NCI-H524 treated with DMSO at 0.1 percent for 48 hours (cell line): ENCODE results near the gene EXD3.

Experiments
- DNase-seq: peaks from one replicate; lab custom pipeline; 2025; lab: John Stamatoyannopoulos, UW

The EXD3 gene

DNA sequence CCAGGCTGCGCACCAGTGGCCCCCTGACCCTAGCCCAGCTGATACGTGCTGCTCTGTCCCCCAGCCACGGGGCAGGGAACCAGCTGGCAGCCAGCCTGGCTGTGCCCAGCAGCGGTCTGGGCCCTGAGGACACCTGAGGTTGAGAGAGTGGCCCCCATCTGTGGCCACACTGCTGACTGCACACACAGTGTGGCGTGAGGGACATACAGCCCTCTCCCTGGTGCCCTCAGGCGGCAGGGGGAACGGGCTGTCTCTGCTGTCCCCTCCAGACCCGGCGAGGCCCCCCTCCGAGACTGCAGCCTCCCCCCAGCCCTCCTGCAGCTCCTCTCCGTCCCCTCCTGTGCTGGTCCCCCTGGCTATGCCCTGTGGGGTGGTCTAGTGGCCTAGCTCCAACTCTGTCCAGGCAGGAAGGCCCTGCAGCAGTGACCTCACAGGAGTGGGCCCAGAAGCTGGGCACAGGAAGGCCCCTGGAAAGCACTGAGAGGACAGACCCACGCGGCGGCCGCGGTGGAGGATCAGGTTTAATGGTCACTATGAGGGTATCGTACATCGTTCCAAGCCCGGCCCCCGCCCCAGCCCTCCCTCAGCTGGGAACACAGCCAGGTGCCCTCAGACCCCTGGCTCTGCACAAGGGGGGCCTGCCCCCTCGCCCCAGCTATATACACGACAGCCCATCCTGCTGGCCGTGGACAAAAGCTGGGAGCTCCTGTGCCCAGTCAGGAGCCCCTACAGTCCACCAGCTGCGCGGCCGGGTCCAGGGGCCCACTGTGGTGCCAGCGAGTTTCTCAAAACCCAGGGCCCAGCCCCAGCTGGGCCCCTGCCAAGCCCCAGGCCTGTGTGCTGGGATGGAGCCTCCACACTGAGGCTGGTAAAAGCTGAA lies 25.0 kb upstream of the EXD3 start:
- no peak for DNase-seq

DNA sequence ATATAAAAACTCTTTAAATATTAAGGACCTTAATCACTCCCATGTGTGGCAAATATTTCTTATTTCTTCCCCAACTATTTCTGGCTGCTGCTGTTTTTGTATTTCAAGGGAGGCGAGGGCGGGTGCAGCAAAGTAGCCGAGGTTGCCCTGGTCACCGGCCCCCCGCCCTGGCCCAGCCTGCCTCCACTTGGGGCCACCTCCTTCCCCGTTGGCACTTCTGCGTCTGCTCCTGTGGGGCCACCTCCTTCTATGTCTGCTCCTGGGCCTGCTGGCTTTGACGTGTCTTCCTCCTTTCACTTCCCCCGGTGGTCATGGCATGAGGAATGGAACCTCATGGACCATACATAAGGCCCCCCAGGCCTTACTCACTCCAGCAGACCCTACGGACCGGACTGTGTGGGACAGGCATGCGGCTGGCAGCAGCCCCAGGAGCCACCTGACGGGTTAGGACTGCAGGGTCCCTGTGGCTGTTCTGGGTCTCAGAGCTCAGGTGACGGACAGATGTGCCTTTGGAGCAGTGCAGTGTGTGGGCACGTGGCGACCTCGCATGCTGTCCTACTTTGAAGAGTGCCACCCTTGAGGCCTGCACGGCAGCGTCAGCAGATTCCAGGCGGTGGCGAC lies 24.0 kb upstream of the EXD3 start:
- DNase-seq, result no peak

DNA sequence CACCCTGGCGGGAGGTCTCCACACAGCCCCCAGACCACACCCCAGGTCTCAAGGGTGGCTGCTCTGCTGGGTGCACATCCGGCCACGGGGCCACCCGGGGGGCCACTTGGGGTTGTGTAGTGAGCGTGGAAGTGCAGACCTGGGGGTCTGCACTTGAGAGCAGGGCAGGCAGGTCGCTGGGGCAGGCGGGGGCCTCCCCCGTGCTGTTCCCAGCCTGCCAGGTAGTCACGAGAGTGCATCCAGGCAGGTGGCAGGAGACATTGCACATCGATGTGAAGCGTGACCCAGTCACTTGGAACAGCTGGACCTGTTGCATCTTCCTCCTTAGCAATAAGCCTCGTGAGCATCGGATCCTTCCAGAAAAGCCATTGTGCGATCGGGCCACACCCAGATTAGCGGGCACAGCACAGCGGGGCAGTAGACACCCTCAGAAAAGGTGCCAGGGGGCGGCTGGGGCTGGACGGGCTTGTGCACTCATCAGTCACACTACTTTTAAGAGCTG lies 23.0 kb upstream of the EXD3 start:
- DNase-seq, result no peak

DNA sequence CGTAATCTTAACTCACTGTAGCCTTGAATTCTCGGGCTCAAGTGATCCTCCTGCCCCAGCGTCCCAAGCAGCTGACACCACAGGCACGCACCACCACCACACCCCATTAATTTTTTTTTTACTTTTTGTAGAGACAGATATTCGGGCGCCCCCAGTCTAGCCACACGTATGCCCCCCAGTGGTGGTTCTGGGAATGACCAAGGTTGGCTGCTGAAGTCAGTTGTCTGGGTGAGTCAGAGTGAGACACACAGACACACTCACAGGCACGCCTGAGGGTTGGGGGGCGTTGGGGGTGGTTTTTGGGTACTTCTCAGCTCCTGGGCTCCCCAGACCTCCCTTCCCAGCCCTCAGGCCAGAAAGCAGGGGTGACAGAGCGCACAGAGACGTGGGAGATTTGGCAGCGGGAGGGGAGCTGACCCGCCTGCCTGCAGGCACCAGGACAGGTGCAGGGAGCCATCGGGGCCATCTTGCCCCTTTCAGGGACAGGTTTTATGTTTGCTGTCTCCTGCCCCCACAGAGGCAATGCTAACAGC lies 22.4 kb upstream of the EXD3 start:
- DNase-seq, result no peak

DNA sequence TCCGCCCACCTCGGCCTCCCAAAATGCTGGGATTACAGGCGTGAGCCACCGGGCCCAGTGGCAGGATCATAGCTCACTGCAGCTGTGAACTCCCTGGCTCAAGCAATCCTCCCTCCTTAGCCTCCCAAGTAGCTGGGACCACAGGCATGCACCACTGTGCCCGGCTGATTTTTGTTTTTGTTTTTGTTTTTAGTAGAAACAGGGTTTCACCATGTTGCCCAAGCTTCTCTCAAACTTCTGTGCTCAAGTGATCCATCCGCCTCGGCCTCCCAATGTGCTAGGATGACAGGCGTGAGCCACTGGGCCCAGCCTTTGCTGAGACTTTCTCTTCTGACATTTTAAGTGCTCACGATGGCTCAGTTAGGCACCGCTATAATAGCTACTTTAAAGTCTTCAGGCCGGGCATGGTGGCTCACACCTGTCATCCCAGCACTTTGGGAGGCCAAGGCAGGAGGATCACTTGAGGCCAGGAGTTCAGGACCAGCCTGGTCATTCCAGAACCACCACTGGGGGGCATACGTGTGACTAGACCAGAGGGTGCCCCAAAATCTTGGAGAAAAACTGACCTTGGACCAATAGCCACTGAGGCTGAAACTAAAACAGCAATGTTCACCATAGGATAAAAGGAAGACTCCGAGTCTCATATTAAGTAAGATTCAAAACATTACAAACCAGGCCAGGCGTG lies 21.3 kb upstream of the EXD3 start:
- no peak for DNase-seq

DNA sequence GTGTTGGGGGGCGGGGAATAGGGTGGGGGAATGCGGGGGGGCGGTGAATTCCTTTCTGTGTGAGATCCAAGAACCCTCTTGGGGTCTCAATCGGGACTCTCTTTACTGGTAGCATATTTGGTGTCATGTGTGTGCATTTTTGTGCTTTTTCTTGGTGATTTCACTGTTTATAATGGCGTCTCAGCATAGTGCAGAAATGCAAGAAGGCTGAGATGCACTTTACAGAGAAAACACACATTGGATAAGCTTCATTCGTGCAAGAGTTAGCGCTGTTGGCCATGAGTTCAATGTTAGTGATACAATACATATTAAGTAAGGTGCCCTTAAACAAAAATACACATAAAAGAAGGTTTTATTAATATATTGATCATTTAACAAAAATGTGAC lies 19.0 kb upstream of the EXD3 start:
- no peak for DNase-seq

DNA sequence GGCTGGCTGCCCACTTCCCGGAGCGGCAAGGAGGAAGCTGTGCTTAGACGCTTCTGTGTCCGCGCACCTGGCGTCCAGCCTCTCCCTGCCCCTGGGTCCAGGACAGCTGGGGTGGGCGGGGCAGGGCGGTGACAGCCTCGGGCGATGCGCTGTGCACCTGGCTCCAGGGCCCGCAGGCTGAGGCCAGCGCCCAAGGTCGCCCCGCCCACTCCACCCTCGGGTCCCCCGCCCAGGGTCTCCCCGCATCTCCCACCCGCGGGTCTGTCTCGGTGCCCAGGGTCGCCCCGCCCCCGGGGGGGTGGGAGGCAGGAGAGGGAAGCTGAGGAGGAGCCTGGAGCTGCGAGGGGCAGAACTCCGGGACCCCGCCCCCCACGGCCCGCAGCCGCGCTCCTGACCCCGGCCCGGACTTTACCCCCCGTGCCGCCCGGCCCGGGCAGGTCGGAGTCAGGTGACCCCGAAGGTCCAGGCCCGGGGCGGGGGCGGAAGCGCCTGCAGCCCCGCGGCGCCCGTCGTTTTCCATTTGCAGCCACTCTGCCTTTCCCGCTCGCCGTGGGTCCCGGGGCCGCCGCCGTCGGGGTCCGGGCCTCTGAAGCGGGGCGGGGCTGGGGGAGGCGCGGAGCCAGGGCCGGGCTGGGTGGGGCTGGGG lies 18.4 kb upstream of the EXD3 start, which contains the start of gene ENTPD8:
TSS of gene ENTPD8 (minus strand) at position 69 of the 646 bp plus-strand sequence. CDS start 3,072 bp downstream, outside the sequence.
- no peak for DNase-seq

DNA sequence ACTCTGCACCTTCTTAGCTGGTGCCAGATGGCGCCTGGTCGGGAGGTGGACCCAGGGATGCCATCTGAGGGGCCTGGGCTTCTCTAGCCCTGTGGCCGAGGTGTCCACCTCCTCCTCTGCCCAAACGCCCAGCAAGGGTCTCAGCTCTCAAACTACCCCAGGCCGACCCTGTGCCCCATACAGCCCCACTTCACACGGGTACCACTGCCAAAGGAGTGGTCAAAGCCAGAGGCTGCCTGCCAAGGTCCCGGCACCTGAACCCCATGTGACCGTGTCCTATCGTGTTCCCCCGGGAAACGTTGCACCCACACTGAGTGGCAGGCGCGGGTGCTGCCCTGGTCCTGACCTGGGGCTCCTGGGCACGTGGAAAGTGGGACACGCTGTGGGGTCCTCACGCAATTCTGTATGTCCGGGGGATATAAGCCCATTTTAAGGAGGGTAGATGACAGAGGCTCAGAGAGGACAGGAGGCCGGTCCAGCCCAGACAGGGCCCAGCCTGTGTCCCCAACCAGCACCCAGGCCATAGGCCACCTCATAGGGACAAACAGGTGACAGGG lies 16.3 kb upstream of the EXD3 start:
- DNase-seq, result no peak

DNA sequence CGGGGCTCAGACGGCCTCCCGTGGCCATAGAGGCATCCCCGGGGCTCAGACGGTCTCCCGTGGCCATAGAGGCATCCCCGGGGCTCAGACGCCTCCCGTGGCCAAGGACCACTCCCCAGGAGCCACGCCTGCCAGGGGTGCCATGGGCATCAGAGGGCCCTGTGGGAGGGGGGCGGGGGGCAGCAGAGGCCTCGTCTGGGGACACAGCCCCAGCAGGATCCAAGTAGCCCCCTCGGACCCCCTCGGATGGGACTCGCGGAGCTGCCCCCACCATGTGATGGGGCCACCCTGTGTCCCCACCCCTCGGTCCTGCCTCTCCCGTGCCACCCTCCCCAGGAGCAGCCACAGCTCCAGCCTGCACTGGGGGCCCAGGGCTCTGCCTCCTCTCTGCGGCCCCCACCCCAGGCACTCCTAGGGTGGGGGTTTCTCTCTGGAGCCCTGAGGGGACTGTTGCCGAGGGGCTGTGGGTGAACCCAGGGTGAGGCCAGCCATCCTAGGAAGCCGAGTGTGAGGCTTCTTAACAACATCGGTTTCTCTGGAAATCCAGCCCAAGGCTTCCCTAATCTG lies 15.7 kb upstream of the EXD3 start:
- DNase-seq, result no peak

DNA sequence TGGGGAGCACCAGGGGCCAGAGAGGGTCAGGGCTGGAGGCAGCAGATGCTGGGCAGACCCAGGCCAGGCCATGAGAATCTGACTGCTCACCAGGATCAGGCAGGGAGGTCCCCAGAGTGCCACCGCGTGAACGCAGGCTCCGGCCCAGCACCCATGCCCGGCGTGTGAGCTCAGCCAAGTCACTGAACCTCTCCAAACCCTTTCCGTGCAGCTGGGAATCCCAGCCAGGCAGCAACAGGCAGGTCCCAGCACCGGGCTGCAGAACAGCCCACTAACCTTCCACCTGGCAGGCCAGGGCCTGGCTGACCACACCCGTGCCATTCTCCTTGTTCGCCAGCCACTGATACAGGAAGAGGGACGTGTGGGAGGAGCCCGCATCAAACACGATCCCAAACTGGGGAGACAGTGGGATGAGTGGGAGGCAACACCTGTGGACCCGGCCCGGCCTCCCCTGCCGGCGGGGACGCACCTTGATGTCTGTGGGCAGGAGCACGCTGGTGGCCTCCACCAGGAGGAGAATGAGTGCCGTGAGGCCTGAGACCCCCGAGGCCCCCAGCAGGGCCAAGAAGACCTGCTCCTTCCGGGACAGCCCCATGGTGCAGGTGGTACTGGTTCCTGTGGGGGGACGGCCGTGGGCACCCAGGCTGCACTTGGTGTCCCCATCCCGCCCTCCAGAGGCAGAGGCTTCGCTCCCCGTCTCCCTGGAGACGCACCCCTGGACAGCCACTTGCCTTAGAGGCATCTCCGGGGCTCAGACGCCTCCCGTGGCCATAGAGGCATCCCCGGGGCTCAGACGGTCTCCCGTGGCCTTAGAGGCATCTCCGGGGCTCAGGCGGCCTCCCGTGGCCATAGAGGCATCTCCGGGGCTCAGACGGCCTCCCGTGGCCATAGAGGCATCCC lies 15.0 kb upstream of the EXD3 start:
- no peak for DNase-seq

DNA sequence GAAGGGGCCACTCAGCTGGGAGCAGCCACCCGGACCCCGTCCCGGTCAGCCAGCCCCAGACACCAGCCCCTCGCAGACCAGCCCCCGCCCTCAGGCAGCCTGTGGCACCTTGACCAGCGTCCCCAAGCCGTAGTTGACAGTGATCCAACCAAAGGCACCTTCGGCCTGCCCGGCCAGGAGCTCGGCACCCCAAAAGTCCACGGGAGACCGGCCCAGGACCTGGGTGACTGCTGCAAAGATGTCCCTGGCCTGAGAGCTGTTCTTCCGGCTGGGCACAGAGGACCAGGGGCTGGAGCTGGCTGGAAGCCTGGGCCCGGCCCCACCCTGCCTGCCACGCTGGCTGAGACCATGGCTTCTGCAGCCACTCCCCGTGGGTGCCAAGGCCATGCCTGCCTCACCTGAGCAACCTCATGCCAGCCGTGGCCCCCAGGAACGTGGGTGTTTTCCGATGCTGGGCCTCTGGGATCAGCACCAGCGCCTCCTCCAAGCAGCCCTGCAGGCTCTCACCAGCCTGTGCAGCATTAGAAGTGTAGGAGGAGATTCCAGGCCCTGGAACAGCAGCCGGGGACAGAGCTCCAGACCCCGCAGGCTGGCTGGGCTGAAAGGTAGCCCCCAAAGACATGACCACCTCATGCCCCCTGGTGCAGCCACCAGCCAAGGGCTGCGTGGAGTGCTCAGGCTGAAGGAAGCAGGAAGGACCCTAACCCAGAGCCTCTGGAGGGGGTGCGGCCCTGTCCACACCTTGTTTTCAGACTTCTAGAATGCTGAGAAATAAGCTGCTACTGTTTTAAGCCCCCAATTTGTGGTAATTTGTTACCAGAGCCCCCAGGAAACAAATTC lies 14.0 kb upstream of the EXD3 start:
- DNase-seq, result no peak

DNA sequence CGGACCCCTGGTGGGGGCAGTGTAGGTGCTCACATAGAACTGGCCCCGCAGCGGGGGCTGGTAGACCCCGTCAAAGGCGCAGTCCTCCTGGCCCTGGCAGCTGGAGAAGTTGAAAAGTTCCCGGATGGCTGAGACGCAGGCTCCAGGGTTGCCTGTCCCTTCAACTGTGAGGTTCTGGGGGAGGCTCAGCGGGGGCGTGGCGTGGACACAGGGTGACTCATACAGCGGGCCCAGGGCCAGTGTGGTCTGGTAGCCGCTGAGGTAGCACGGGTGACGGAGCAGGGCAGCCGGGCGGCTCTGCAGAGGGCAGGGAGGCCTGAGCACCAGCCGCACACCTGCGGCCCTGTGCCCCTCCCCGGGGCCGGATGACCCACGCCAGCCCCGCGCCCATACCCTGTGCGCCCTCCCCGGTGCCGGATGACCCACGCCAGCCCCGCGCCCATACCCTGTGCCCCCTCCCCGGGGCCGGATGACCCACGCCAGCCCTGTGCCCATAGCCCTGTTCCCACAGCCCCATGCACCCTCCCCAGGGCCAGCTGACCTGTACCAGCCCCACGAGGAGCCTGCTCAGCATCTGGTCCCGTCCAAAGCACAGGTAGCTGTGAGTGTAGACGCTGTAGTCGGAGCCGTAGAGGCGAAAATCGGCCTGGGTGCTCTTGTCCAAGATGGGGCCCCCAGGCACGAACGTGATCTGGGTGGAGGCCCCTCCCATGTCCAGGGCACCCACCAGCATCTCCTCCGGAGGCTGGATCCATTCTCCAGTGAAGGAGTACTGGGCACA lies 13.2 kb upstream of the EXD3 start:
- no peak for DNase-seq

DNA sequence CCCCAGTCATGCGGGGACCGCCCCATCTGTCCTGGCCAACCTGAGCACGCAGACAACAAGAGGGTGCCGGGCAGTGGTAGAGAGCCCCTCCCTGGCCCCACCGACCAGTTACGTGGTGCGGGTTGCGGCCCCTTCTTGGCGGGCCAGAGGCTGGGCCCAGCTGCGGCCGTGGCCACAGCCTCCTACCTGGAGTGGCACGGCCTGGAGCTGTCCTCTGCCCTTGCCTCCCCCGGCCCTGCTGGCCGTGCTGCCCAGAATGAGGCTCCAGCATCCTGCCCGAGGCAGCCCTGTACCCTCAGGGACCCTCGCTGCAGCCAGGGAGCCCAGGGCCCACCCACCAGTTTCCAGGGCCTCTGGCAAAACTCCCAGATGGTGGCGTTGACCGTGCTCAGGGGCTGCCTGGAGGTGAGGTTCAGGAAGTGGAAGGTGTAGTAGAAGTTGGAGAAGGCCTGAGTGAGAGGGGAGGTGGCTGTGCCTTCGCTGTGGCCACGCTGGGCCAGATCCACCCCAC lies 12.5 kb upstream of the EXD3 start:
- DNase-seq, result no peak

DNA sequence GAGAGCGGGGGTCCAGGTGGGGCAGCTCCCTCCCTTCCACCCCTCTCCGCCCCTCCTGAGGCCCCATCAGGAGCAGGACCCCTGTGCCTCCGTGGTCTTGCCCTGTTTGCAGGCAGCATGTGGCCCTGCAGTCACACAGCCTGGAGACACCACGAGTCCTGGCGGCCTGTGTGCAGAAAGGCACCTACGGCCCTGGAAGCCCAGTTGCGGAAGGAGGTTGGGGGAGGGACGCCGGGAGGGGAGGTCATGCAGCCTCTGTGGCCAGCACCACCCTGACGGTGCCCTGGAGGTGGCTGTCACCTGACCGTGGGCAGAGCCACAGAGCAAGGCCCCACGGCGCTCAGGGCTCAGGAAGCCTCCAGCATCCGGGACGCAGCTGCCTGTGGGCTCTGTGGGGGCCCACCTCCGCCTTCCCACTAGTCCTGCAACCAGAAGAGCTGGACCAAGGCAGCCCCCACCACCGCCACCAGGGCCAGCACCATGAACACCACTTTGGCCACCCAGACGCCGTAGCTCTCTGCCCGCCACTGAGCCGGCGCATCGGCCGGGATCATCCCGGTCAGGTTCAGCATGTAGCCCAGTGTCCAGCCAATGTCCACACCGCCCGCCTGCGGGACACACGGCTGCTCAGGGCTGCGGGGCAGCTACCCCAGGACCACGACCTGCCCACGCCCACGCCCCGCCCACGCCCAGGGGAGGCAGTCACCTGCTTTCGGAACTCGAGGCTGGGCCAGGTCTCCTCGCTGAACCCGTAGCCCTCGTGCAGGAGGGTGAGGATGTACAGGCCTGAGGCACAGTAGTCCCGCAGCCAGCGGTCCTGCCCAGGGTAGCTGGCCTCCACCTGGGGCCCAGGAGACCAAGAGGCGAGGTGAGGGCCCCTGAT lies 11.8 kb upstream of the EXD3 start:
- no peak for DNase-seq

DNA sequence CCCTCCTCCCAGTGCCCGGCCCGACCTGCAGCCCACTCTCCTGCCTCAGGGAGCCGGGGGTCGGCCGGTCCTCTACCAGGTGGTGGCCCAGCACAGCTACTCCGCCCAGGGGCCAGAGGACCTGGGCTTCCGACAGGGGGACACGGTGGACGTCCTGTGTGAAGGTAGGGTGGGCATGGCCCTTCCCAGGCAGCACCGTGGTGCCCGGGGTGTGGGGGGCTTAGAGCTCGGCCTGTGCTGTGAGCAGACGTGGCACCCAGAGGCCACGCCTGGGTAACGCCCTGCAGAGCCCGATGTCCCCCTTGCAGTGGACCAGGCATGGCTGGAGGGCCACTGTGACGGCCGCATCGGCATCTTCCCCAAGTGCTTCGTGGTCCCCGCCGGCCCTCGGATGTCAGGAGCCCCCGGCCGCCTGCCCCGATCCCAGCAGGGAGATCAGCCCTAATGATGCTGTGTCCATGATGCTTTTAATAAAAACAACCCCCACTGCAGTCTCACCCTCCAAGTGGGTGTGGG lies 11.0 kb upstream of the EXD3 start:
- DNase-seq, result no peak

DNA sequence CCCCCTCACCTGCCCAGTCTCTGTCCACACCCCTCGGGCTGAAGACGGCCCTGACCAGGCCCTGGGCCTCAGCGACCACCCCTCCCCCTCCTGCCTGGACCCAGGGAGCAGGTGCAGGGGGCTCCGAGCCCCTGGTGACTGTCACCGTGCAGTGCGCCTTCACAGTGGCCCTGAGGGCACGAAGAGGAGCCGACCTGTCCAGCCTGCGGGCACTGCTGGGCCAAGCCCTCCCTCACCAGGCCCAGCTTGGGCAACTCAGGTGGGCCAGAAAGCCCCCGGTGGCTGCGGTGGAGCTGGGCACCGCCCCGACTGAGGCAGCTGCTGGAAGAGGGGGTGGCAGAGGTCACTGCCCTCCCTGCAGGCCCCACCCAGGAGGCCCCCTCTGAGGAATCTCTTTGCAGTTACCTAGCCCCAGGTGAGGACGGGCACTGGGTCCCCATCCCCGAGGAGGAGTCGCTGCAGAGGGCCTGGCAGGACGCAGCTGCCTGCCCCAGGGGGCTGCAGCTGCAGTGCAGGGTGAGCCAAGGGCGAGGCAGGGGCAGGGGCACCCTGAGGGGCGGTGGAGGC lies 10.5 kb upstream of the EXD3 start:
- no peak for DNase-seq
